DMS53 treated with DMSO at 0.1 percent for 48 hours (cell line): ENCODE measurements around the gene SHISA2.
A peak's percentile ranks its signal among the peaks of the same experiment; 100 is the strongest.

Source experiments
- DNase-seq: peaks from one replicate; lab custom pipeline; 2025; ENCODE audit not compliant: unreplicated experiment; lab: John Stamatoyannopoulos, UW

SHISA2 gene

GRCh38 chr13:26019881-26020870 is 31.6 kb downstream of the SHISA2 start:
- no peak for DNase-seq

GRCh38 chr13:26019251-26019650 is 32.6 kb downstream of the SHISA2 start:
- DNase-seq, result no peak

- no peak for DNase-seq
Measured at GRCh38 chr13:26017932-26018665, 33.7 kb downstream of the SHISA2 start.

GRCh38 chr13:26017196-26017921 is 34.5 kb downstream of the SHISA2 start:
- DNase-seq, result no peak

GRCh38 chr13:26016189-26016588 is 35.6 kb downstream of the SHISA2 start:
- DNase-seq, result no peak

- no peak for DNase-seq
Measured at GRCh38 chr13:26015271-26016125, 36.3 kb downstream of the SHISA2 start.

GRCh38 chr13:26012995-26013394 is 38.8 kb downstream of the SHISA2 start:
- no peak for DNase-seq

GRCh38 chr13:26011996-26012821 is 39.6 kb downstream of the SHISA2 start:
- DNase-seq, result peak; percentile 11

GRCh38 chr13:26011208-26011573 is 40.6 kb downstream of the SHISA2 start:
- DNase-seq, result no peak

- peak; percentile 34 for DNase-seq
Measured at GRCh38 chr13:26010487-26011207, 41.2 kb downstream of the SHISA2 start.

- peak; percentile 32 for DNase-seq
Measured at GRCh38 chr13:26007261-26008125, 44.3 kb downstream of the SHISA2 start.
